Measurements from ENCODE around the gene SMIM7. TPM values are rescaled to one million over a fixed set of nuclear protein-coding genes. Genes with fewer than 3 reads are reported as not detected.
A peak's percentile ranks its signal among the peaks of the same experiment; 100 is the strongest.

The SMIM7 gene
- total RNA-seq, 2 donors from 2014 or later = 50.9 to 56.7 TPM

- H3K4me1 ChIP-seq = peaks cover 0 to 48% of the 10 kb centered on the region in 2 donors
- H3K9me3 ChIP-seq = no peaks in the 10 kb centered on the region
- H3K27ac ChIP-seq = peak within 1 kb of the TSS; percentile 99 to 100
- H3K27me3 ChIP-seq = no peaks in the 10 kb centered on the region
- H3K4me3 ChIP-seq = peak within 1 kb of the TSS; percentile 75 to 94
- TF ChIP-seq CTCF (IDR thresholded peaks at IDR 0.05) = peak in 1 of 2 donors; percentile 34
- H3K36me3 ChIP-seq = no peaks in the 10 kb centered on the region
- DNase-seq (ENCODE audit: low spot score) = peak; percentile 95
Observed at GRCh38 chr19:16628183-16628983, 31.6 kb downstream of the SMIM7 start, which contains the start of gene MED26. TSS of gene MED26 (minus strand) at chr19:16628204. CDS start at chr19:16627943, 261 bp downstream.

- no peaks in the 10 kb centered on the region for H3K9me3 ChIP-seq
- no peaks in the 10 kb centered on the region for H3K36me3 ChIP-seq
- H3K27me3 ChIP-seq = no peaks in the 10 kb centered on the region
- peak overlapping the region; percentile 75 to 91 for H3K4me3 ChIP-seq
- TF ChIP-seq CTCF (IDR thresholded peaks at IDR 0.05) = no peak
- H3K27ac ChIP-seq = peak overlapping the region; percentile 84 to 100
- H3K4me1 ChIP-seq = peaks cover 0 to 50% of the 10 kb centered on the region in 2 donors
- DNase-seq (ENCODE audit: low spot score) = no peak
Observed at GRCh38 chr19:16627928-16628182, 32.1 kb downstream of the SMIM7 start.

GRCh38 chr19:16627193-16627927 is 32.6 kb downstream of the SMIM7 start:
- DNase-seq (ENCODE audit: low spot score) = no peak
- peak overlapping the region; percentile 75 to 91 for H3K4me3 ChIP-seq
- peaks cover 0 to 55% of the 10 kb centered on the region in 2 donors for H3K4me1 ChIP-seq
- no peaks in the 10 kb centered on the region for H3K9me3 ChIP-seq
- H3K27ac ChIP-seq = peak overlapping the region; percentile 84 to 100
- H3K27me3 ChIP-seq = no peaks in the 10 kb centered on the region
- no peaks in the 10 kb centered on the region for H3K36me3 ChIP-seq
- no peak for TF ChIP-seq CTCF (IDR thresholded peaks at IDR 0.05)

GRCh38 chr19:16626796-16627192 is 33.1 kb downstream of the SMIM7 start:
- TF ChIP-seq CTCF (IDR thresholded peaks at IDR 0.05) = no peak
- Histone ChIP-seq H3K4me1 (peaks cover 0 to 60% of the 10 kb centered on the region in 2 donors), H3K27ac (peak overlapping the region; percentile 84 to 100), H3K27me3 (no peaks in the 10 kb centered on the region), H3K9me3 (no peaks in the 10 kb centered on the region), H3K4me3 (peak overlapping the region; percentile 75 to 91), H3K36me3 (no peaks in the 10 kb centered on the region)
- DNase-seq (ENCODE audit: low spot score) = no peak

GRCh38 chr19:16625163-16625958 is 34.6 kb downstream of the SMIM7 start:
- no peak for TF ChIP-seq CTCF (IDR thresholded peaks at IDR 0.05)
- Histone ChIP-seq H3K36me3 (no peaks in the 10 kb centered on the region), H3K4me3 (no peak overlapping the region), H3K27me3 (no peaks in the 10 kb centered on the region), H3K4me1 (peaks cover 0 to 67% of the 10 kb centered on the region in 2 donors), H3K9me3 (no peaks in the 10 kb centered on the region), H3K27ac (peak overlapping the region; percentile 18 to 26)
- DNase-seq (ENCODE audit: low spot score) = no peak

Measured in right atrium auricular region (tissue), 2 donors.